KMS-11 (cell line): ENCODE measurements around the gene LRTM1.

Source experiments
- H2AFZ ChIP-seq: fragments of 200-600 bp; sonication (generic); 2 replicates; pipeline ENCODE4 v1.6.1; 2016; ENCODE audit warnings: antibody characterized with exemption, mixed run types, low read depth
- H3K27ac ChIP-seq: fragments of 200-600 bp; sonication (generic); 2 replicates; pipeline ENCODE4 v1.6.1; 2016; ENCODE audit warnings: mild to moderate bottlenecking, mixed run types
- H3K27me3 ChIP-seq: fragments of 200-600 bp; sonication (generic); 2 replicates; pipeline ENCODE4 v1.6.1; 2017; ENCODE audit warnings: mild to moderate bottlenecking, low read depth, mixed run types, moderate library complexity; ENCODE audit not compliant: insufficient read depth
- H3K36me3 ChIP-seq: fragments of 200-600 bp; sonication (generic); 2 replicates; pipeline ENCODE4 v1.6.1; 2017; ENCODE audit warnings: mild to moderate bottlenecking, mixed run types; ENCODE audit not compliant: insufficient read depth
- H3K4me1 ChIP-seq: fragments of 200-600 bp; sonication (generic); 2 replicates; pipeline ENCODE4 v1.6.1; 2016; ENCODE audit warnings: mild to moderate bottlenecking, low read depth, mixed run types; ENCODE audit not compliant: poor library complexity, severe bottlenecking
- H3K4me2 ChIP-seq: fragments of 200-600 bp; sonication (generic); 2 replicates; pipeline ENCODE4 v1.7.0; 2016; ENCODE audit warnings: mild to moderate bottlenecking, mixed run types
- H3K4me3 ChIP-seq: fragments of 200-600 bp; sonication (generic); IDR thresholded peaks from 2 replicates; pipeline ENCODE4 v1.6.1; 2017; ENCODE audit warnings: low read depth, low read length, mixed read lengths; ENCODE audit not compliant: insufficient read depth
- H3K79me2 ChIP-seq: fragments of 200-600 bp; sonication (generic); 2 replicates; pipeline ENCODE4 v1.6.1; 2016; ENCODE audit warnings: low read depth, mixed run types; ENCODE audit not compliant: insufficient read depth
- H3K9ac ChIP-seq: fragments of 200-600 bp; sonication (generic); 2 replicates; pipeline ENCODE4 v1.6.1; 2016; ENCODE audit warnings: mild to moderate bottlenecking, mixed run types
- H4K20me1 ChIP-seq: fragments of 200-600 bp; sonication (generic); 2 replicates; pipeline ENCODE4 v1.6.1; 2016; ENCODE audit warnings: mild to moderate bottlenecking, mixed run types; ENCODE audit not compliant: insufficient read depth
- TF ChIP-seq, protein P1 (sequence below): fragments of 200-600 bp; sonication (generic); conservative IDR thresholded peaks from 2 replicates; pipeline ENCODE4 v1.6.1; 2017; ENCODE audit warnings: low read depth, mild to moderate bottlenecking, antibody characterized with exemption, low read length, moderate library complexity, mixed read lengths

The LRTM1 gene

DNA sequence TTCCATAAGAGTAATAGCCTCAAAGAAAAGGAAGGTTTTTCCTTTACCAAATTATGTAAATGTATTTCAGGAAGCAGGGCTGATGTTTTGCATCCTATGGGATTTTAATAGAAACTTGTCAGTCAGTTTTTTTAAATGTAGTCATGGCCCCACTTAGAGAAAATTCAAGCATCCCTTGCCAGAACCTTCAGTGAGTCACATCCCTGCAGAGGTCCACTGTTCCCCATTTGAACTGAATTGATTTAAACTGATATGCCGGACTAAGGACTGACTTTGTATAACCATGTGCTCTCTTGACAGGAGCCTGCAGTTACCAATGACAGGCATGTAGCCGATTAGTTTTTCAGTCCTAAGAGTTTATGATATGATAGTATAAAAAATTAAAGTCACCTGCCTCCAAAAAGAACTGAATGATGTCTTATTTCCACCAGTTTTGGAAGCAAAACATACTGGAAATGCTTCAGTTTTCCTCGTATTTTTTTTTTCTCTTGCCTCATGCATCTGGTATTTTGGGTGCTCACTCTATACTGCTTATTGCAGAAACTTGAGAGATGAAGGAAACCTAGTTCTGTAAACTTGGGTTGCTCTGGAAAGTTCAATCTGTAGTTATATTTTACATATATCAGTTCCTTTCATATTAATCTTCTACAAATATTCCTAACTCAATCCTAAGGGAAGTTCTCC, 30.7 kb downstream of the LRTM1 start:
- no peaks in the 10 kb centered on the region for H3K27me3 ChIP-seq
- no peaks in the 10 kb centered on the region for H3K36me3 ChIP-seq
- H3K4me3 ChIP-seq, result no peak overlapping the region
- H3K9ac ChIP-seq, result no peak overlapping the region
- no peak overlapping the region for H2AFZ ChIP-seq
- H4K20me1 ChIP-seq, result no peaks in the 10 kb centered on the region
- no peak overlapping the region for H3K27ac ChIP-seq
- H3K4me1 ChIP-seq, result no peaks in the 10 kb centered on the region
- TF ChIP-seq, protein P1, sequence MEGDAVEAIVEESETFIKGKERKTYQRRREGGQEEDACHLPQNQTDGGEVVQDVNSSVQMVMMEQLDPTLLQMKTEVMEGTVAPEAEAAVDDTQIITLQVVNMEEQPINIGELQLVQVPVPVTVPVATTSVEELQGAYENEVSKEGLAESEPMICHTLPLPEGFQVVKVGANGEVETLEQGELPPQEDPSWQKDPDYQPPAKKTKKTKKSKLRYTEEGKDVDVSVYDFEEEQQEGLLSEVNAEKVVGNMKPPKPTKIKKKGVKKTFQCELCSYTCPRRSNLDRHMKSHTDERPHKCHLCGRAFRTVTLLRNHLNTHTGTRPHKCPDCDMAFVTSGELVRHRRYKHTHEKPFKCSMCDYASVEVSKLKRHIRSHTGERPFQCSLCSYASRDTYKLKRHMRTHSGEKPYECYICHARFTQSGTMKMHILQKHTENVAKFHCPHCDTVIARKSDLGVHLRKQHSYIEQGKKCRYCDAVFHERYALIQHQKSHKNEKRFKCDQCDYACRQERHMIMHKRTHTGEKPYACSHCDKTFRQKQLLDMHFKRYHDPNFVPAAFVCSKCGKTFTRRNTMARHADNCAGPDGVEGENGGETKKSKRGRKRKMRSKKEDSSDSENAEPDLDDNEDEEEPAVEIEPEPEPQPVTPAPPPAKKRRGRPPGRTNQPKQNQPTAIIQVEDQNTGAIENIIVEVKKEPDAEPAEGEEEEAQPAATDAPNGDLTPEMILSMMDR, result no peak
- H3K4me2 ChIP-seq, result no peak overlapping the region
- no peaks in the 10 kb centered on the region for H3K79me2 ChIP-seq

DNA sequence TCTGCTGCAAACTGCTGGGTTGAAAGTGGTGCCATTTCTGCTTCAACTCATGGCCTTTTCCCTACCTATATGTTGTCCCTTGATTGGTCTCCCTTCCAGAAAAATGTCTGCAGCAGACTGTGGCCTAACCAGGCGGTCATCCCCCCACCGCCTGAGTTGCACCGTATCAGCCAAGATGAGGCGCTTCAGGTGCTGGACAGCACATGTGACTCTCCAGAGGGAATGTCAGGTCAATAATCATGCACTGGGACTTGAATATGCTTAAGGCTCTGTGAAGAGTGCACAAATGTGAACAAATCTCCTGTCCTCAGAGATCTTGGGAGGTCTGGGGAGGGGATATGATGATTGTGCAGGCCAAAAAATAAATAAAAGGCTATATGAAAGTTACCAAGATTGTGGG, 32.2 kb downstream of the LRTM1 start:
- TF ChIP-seq, protein P1, result no peak

DNA sequence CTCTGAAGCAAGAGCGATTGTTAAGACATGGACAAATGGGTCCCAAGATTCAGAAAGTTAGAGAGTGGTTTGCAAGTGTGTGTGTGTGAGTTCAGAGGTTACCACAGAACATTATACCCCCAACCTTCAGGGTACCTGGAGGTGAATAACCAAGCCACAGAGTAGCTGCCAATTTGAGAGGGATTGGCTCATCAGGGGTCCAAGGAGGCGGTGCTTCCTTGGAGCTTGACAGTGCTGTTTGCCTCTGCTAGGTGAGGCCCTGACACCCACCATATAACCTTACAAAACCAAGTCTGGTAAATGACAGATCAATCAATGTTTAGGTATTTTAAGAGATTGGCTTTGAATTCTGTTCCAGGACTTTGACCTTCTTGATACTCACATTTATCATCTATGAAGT, 35.7 kb downstream of the LRTM1 start:
- H4K20me1 ChIP-seq, result no peaks in the 10 kb centered on the region
- no peak overlapping the region for H3K27ac ChIP-seq
- H3K36me3 ChIP-seq, result no peaks in the 10 kb centered on the region
- no peaks in the 10 kb centered on the region for H3K27me3 ChIP-seq
- H3K79me2 ChIP-seq, result no peaks in the 10 kb centered on the region
- H3K9ac ChIP-seq, result no peak overlapping the region
- no peaks in the 10 kb centered on the region for H3K4me1 ChIP-seq
- H2AFZ ChIP-seq, result no peak overlapping the region
- H3K4me2 ChIP-seq, result no peak overlapping the region
- no peak overlapping the region for H3K4me3 ChIP-seq
- TF ChIP-seq, protein P1, result no peak

More for the DNA sequence above, 32.2 kb downstream of the LRTM1 start:
- Histone ChIP-seq H3K4me3 (no peak overlapping the region), H3K27me3 (no peaks in the 10 kb centered on the region), H3K9ac (no peak overlapping the region), H3K4me1 (no peaks in the 10 kb centered on the region), H4K20me1 (no peaks in the 10 kb centered on the region), H3K79me2 (no peaks in the 10 kb centered on the region), H3K4me2 (no peak overlapping the region), H3K36me3 (no peaks in the 10 kb centered on the region), H3K27ac (no peak overlapping the region), H2AFZ (no peak overlapping the region)

- Histone ChIP-seq H3K9ac (no peak overlapping the region), H3K27me3 (no peaks in the 10 kb centered on the region), H2AFZ (no peak overlapping the region), H4K20me1 (no peaks in the 10 kb centered on the region), H3K79me2 (no peaks in the 10 kb centered on the region), H3K4me2 (no peak overlapping the region), H3K36me3 (no peaks in the 10 kb centered on the region), H3K4me3 (no peak overlapping the region), H3K4me1 (no peaks in the 10 kb centered on the region), H3K27ac (no peak overlapping the region)
- TF ChIP-seq, protein P1, result no peak
Measured at GRCh38 chr3:54891540-54891897, 36.3 kb downstream of the LRTM1 start.
